GM23338 (cell line): ENCODE measurements around the gene HSD17B7.
"Not testable (repeated sequence)": the region's sequence is repeated elsewhere in the genome, so short reads cannot be mapped to it uniquely, and the experiment has no call there.

Experiments
- CREB1 ChIP-seq: fragments of 250-450 bp; sonication (Bioruptor Pico); IDR thresholded peaks from 2 replicates; pipeline ENCODE4 v1.5.0; 2020; ENCODE audit warnings: low read depth, mild to moderate bottlenecking, moderate library complexity
- EZH2 ChIP-seq: fragments of 200-600 bp; sonication (generic); IDR thresholded peaks from one replicate; pipeline ENCODE4 v1.8.0; 2017; ENCODE audit warnings: antibody characterized with exemption, mild to moderate bottlenecking, low read depth; ENCODE audit not compliant: unreplicated experiment
- EZH2phosphoT487 ChIP-seq: fragments of 200-600 bp; sonication (generic); IDR thresholded peaks from one replicate; pipeline ENCODE4 v1.8.1; 2018; ENCODE audit warnings: antibody characterized with exemption; ENCODE audit not compliant: unreplicated experiment
- JUNB ChIP-seq: IDR thresholded peaks from one replicate; pipeline ENCODE4 v1.6.1; 2016; ENCODE audit warnings: antibody characterized with exemption; ENCODE audit not compliant: unreplicated experiment
- NANOG ChIP-seq: IDR thresholded peaks from 2 replicates; pipeline ENCODE4 v1.6.1; 2016; ENCODE audit warnings: antibody characterized with exemption, borderline replicate concordance
- POLR2AphosphoS5 ChIP-seq: IDR thresholded peaks from 2 replicates; pipeline ENCODE4 v1.6.1; 2016; ENCODE audit warnings: antibody characterized with exemption, low read depth
- STAT1 ChIP-seq: IDR thresholded peaks from one replicate; pipeline ENCODE4 v1.6.1; 2016; ENCODE audit warnings: antibody characterized with exemption; ENCODE audit not compliant: unreplicated experiment
- ZNF114 ChIP-seq: fragments of 250-450 bp; sonication (Bioruptor Pico); IDR thresholded peaks from 2 replicates; pipeline ENCODE4 v1.5.0; 2020; ENCODE audit warnings: mild to moderate bottlenecking, moderate library complexity
- TF ChIP-seq, protein P1 (sequence below), 2 experiments: fragments of 200-600 bp in 1 of 2; sonication (generic) in 1 of 2; conservative IDR thresholded peaks; 2 replicates each; pipeline versions ENCODE4 v1.5.1 to v1.6.1; 2016 to 2017; ENCODE audit warnings: antibody characterized with exemption in 2 of 2, low read depth in 2 of 2, mild to moderate bottlenecking in 2 of 2, moderate library complexity in 1 of 2
- TF ChIP-seq, protein P2 (sequence below): IDR thresholded peaks from one replicate; pipeline ENCODE4 v1.6.1; 2018; ENCODE audit warnings: antibody characterized with exemption; ENCODE audit not compliant: unreplicated experiment
- TF ChIP-seq, protein P3 (sequence below): IDR thresholded peaks from 2 replicates; pipeline ENCODE4 v1.6.1; 2016; ENCODE audit warnings: antibody characterized with exemption

DNA sequence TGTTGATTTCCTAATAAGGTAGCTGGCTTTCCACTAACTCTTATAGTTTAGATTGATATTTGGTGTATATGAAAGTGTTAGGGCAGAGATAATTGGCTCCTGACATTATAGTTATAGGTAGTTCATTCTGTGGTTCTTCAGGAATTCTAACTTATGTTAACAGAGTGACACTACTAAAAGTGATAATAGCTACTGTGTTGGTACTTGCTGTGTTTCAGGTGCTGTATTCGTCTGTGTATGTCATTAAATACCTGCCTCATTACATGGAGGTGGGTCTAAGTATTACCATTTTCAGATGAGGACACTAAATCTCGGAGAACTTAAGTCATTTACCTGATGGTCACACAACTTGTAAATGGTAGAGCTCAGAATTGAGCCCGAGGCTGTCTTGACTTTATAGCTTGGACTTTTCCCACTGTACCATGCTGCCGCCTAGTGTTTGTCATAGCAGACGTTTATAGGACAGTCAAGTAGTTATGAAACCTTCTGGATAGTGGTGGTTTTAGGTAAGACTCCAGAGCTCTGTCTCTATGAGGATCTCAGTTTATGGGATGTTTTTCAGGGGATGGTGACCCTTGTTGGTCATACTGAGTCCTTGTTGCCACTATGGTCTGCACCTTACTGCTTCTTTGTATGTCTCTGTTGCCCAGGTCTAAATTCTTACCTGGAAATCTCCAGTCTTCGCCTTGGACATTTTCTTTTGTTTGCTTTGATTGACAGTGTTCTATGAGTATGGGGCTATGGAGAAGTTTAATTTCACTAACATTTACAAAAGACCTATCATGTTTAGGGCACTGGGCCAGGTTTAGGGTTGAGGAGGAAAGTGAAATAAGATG, 9.7 kb downstream of the HSD17B7 start:
- TF ChIP-seq, protein P1, sequence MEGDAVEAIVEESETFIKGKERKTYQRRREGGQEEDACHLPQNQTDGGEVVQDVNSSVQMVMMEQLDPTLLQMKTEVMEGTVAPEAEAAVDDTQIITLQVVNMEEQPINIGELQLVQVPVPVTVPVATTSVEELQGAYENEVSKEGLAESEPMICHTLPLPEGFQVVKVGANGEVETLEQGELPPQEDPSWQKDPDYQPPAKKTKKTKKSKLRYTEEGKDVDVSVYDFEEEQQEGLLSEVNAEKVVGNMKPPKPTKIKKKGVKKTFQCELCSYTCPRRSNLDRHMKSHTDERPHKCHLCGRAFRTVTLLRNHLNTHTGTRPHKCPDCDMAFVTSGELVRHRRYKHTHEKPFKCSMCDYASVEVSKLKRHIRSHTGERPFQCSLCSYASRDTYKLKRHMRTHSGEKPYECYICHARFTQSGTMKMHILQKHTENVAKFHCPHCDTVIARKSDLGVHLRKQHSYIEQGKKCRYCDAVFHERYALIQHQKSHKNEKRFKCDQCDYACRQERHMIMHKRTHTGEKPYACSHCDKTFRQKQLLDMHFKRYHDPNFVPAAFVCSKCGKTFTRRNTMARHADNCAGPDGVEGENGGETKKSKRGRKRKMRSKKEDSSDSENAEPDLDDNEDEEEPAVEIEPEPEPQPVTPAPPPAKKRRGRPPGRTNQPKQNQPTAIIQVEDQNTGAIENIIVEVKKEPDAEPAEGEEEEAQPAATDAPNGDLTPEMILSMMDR (conservative IDR thresholded peaks at IDR 0.05; ENCODE audit: low read depth in 2 of 2): peak; percentile 37 to 70
- TF ChIP-seq EZH2; CREB1 (CRISPR knock-in tag); EZH2phosphoT487; POLR2AphosphoS5; STAT1; JUNB; ZNF114 (CRISPR knock-in tag); NANOG: not testable (repeated sequence)
- TF ChIP-seq, protein P2, sequence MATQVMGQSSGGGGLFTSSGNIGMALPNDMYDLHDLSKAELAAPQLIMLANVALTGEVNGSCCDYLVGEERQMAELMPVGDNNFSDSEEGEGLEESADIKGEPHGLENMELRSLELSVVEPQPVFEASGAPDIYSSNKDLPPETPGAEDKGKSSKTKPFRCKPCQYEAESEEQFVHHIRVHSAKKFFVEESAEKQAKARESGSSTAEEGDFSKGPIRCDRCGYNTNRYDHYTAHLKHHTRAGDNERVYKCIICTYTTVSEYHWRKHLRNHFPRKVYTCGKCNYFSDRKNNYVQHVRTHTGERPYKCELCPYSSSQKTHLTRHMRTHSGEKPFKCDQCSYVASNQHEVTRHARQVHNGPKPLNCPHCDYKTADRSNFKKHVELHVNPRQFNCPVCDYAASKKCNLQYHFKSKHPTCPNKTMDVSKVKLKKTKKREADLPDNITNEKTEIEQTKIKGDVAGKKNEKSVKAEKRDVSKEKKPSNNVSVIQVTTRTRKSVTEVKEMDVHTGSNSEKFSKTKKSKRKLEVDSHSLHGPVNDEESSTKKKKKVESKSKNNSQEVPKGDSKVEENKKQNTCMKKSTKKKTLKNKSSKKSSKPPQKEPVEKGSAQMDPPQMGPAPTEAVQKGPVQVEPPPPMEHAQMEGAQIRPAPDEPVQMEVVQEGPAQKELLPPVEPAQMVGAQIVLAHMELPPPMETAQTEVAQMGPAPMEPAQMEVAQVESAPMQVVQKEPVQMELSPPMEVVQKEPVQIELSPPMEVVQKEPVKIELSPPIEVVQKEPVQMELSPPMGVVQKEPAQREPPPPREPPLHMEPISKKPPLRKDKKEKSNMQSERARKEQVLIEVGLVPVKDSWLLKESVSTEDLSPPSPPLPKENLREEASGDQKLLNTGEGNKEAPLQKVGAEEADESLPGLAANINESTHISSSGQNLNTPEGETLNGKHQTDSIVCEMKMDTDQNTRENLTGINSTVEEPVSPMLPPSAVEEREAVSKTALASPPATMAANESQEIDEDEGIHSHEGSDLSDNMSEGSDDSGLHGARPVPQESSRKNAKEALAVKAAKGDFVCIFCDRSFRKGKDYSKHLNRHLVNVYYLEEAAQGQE: not testable (repeated sequence)
- TF ChIP-seq, protein P3, sequence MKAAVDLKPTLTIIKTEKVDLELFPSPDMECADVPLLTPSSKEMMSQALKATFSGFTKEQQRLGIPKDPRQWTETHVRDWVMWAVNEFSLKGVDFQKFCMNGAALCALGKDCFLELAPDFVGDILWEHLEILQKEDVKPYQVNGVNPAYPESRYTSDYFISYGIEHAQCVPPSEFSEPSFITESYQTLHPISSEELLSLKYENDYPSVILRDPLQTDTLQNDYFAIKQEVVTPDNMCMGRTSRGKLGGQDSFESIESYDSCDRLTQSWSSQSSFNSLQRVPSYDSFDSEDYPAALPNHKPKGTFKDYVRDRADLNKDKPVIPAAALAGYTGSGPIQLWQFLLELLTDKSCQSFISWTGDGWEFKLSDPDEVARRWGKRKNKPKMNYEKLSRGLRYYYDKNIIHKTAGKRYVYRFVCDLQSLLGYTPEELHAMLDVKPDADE: not testable (repeated sequence)
